HG03439 (cell line): ENCODE measurements around the gene DYNLL1.
"Not testable (repeated sequence)": the region's sequence is repeated elsewhere in the genome, so short reads cannot be mapped to it uniquely, and the experiment has no call there.

Source experiments
- ATAC-seq: cut with Tn5 transposase; IDR thresholded peaks from one replicate; pipeline ENCODE4 v1.9.1; 2021; ENCODE audit warnings: mild to moderate bottlenecking, moderate library complexity; ENCODE audit not compliant: unreplicated experiment

The DYNLL1 gene

GRCh38 chr12:120473807-120474615, 21.9 kb upstream of the DYNLL1 start:
- ATAC-seq: no peak

- ATAC-seq: no peak
These were observed 21.3 kb upstream of the DYNLL1 start for GRCh38 chr12:120474616-120474960.

GRCh38 chr12:120475643-120476042, 20.3 kb upstream of the DYNLL1 start:
- no peak for ATAC-seq

- no peak for ATAC-seq
These were observed 16.5 kb upstream of the DYNLL1 start for GRCh38 chr12:120479458-120479857.

GRCh38 chr12:120480211-120480610, 15.7 kb upstream of the DYNLL1 start:
- ATAC-seq: no peak

- ATAC-seq: no peak
These were observed 14.7 kb upstream of the DYNLL1 start for GRCh38 chr12:120481022-120481767.

GRCh38 chr12:120483621-120484020, 12.3 kb upstream of the DYNLL1 start:
- ATAC-seq: no peak

- ATAC-seq: no peak
These were observed 9.7 kb upstream of the DYNLL1 start for GRCh38 chr12:120485961-120486881.

- ATAC-seq: not testable (repeated sequence)
These were observed 8.4 kb upstream of the DYNLL1 start for GRCh38 chr12:120487552-120487951.

GRCh38 chr12:120488057-120488640, 7.8 kb upstream of the DYNLL1 start:
- ATAC-seq: no peak

- ATAC-seq: no peak
These were observed 6.9 kb upstream of the DYNLL1 start for GRCh38 chr12:120489018-120489417.

GRCh38 chr12:120490325-120490724, 5.6 kb upstream of the DYNLL1 start:
- ATAC-seq: no peak

GRCh38 chr12:120490833-120491512, 4.9 kb upstream of the DYNLL1 start:
- no peak for ATAC-seq

- ATAC-seq: no peak
These were observed 655 bp upstream of the DYNLL1 start for GRCh38 chr12:120495186-120495730.

GRCh38 chr12:120496413-120497340, 764 bp downstream of the DYNLL1 start:
- no peak for ATAC-seq

GRCh38 chr12:120497524-120498150, 1.7 kb downstream of the DYNLL1 start:
- ATAC-seq: no peak

- no peak for ATAC-seq
These were observed 3.1 kb downstream of the DYNLL1 start for GRCh38 chr12:120498870-120499515.

- ATAC-seq: no peak
These were observed 4.7 kb downstream of the DYNLL1 start for GRCh38 chr12:120500581-120500980.
